Activated CD4-positive, alpha-beta T cell treated with anti-CD3 and anti-CD28 coated beads, Interleukin-2, amount 10 ng/mL, durations not matched to agents 24 days and 14 days (primary cell): ENCODE data around the gene PGAM5. TPM values are rescaled to one million over a fixed set of nuclear protein-coding genes. Genes with fewer than 3 reads are reported as not detected.
A peak's percentile ranks its signal among the peaks of the same experiment; 100 is the strongest.
"Not testable (repeated sequence)": the region's sequence is repeated elsewhere in the genome, so short reads cannot be mapped to it uniquely, and the experiment has no call there.

Experiments
- DNase-seq: peaks from one replicate; pipeline ENCODE4 v3.0.0; 2022
- H3K27ac Mint-ChIP-seq: one replicate; pipeline ENCODE4 v1.8.0; 2022; ENCODE audit warnings: mild to moderate bottlenecking, mixed read lengths
- H3K27me3 Mint-ChIP-seq: one replicate; pipeline ENCODE4 v1.8.0; 2022; ENCODE audit warnings: mixed read lengths
- H3K36me3 Mint-ChIP-seq: one replicate; pipeline ENCODE4 v1.8.0; 2022; ENCODE audit warnings: low read depth, mild to moderate bottlenecking, mixed read lengths
- H3K4me1 Mint-ChIP-seq: one replicate; pipeline ENCODE4 v1.8.0; 2021; ENCODE audit warnings: mixed read lengths
- H3K4me3 Mint-ChIP-seq: one replicate; pipeline ENCODE4 v1.8.0; 2022; ENCODE audit warnings: mild to moderate bottlenecking, moderate library complexity, mixed read lengths
- H3K9me3 Mint-ChIP-seq: one replicate; pipeline ENCODE4 v1.8.0; 2021; ENCODE audit warnings: mixed read lengths
- intact Hi-C: fragments of 100-400 bp; cut with micrococcal nuclease; formaldehyde crosslinking; loops from one replicate; pipeline ENCODE4 v1.15.1; 2023
- total RNA-seq: library from RNA; stranded (reverse); gene quantifications from 2 replicates; pipeline ENCODE4 v1.2.3, GENCODE V29; 2022

The PGAM5 gene
- total RNA-seq, 1 donor from 2014 or later = 110 TPM

DNA sequence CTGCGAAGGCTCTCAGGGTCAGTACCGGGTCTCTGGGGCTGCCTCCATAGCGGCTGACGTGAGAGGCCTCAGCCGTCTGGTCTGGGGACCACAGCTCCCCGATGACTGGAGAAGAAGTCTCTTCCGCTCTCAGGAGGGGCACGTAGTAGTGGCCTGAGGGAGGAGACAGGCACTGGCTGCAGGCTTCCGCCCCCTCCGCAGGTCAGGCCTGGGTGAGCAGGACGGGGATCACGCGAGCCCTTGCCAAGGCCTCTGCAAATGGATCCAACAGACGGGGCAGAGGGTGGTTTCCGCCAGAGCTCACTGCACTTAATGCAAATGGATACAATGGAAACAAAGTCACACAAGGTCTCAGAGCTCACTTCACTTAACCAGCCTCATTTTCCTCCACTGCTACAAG, 26.3 kb downstream of the PGAM5 start:
- intact Hi-C loops = no loop called here
- Mint-ChIP-seq H3K36me3 (peaks cover 82% of the 10 kb centered on the region), H3K27ac (no peak overlapping the region), H3K27me3 (no peaks in the 10 kb centered on the region), H3K4me1 (no peaks in the 10 kb centered on the region), H3K4me3 (no peak overlapping the region), H3K9me3 (no peaks in the 10 kb centered on the region)
- DNase-seq = no peak

DNA sequence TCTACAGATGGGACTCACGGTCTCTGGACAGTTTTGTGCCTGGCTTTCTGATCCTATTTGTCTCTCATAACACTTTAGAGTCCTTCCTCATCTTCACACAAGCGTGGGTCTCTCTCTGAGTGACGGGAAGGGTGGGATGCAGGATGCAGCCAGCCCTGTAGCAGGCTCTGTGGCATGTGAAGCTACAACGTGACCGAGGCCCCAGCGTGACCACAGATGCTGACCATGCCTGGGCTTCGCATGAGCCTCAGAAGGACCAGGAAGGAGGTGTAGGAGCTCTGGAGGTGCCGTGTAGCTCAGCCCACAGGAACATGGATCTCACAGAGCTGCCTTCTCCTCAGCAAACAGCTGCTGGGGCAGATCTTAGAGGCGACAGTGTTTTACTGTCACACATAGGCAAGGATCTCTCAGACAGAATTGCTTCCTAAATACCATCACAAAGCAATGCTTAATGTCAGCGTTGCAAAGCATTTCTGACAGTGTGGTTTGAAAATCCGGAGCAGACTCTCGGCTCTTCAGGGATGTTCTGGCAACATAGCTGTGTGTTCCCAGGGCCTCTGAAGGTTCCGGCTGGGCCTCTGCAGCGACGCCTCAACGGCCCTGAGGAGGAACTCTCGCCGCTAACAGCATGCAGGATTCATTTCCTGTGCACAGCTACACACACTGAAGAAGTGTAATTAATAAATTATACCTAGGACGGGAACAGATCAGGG, 29.1 kb downstream of the PGAM5 start:
- H3K27ac Mint-ChIP-seq = no peak overlapping the region
- peaks cover 8% of the 10 kb centered on the region for H3K4me1 Mint-ChIP-seq
- H3K27me3 Mint-ChIP-seq = no peaks in the 10 kb centered on the region
- peaks cover 7% of the 10 kb centered on the region for H3K9me3 Mint-ChIP-seq
- no peak for DNase-seq
- intact Hi-C loops = no loop called here
- H3K4me3 Mint-ChIP-seq = no peak overlapping the region
- H3K36me3 Mint-ChIP-seq = peaks cover 82% of the 10 kb centered on the region

DNA sequence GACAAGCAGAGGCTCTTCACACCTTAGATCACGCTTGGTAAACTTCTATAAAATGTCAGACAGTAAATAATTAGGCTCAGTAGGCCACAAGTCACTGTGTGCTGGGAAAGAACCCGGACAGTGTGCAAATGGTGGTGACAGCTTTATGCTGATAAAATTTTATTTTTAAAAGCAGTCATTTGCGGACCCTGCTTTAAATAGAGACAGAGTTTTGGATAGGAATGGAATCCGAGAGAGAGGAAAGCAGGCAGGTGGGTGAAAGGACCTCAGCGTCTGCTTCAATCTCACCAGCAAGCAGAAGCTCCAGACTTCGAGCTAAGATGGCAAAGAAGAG, 29.6 kb downstream of the PGAM5 start:
- intact Hi-C loops = no loop called here
- peaks cover 8% of the 10 kb centered on the region for H3K4me1 Mint-ChIP-seq
- DNase-seq = no peak
- H3K9me3 Mint-ChIP-seq = peaks cover 7% of the 10 kb centered on the region
- H3K27ac Mint-ChIP-seq = no peak overlapping the region
- H3K4me3 Mint-ChIP-seq = no peak overlapping the region
- no peaks in the 10 kb centered on the region for H3K27me3 Mint-ChIP-seq
- peaks cover 82% of the 10 kb centered on the region for H3K36me3 Mint-ChIP-seq

DNA sequence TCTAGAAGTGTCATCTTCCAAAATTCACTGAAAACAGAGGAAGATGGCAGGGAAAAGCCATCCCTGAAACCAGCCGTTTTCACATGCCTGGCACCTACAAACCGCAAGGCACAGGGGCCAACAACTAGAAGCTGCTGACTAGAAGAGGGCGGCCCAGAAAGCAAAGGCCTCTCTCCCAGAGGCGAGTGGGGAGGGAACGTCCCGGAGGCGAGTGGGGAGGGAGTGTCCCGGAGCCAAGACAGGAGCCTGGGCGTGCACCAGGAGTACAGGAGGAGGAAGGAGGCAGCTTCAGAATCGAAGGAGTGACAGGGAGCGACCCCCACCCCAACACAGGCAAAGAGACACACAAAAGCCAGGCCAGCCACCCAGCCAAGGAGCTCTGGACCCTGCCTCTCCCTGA, 30.0 kb downstream of the PGAM5 start:
- Mint-ChIP-seq H3K36me3 (peaks cover 82% of the 10 kb centered on the region), H3K4me1 (peaks cover 8% of the 10 kb centered on the region), H3K9me3 (peaks cover 7% of the 10 kb centered on the region), H3K4me3 (no peak overlapping the region), H3K27ac (no peak overlapping the region), H3K27me3 (no peaks in the 10 kb centered on the region)
- intact Hi-C loops = no loop called here
- DNase-seq = no peak

DNA sequence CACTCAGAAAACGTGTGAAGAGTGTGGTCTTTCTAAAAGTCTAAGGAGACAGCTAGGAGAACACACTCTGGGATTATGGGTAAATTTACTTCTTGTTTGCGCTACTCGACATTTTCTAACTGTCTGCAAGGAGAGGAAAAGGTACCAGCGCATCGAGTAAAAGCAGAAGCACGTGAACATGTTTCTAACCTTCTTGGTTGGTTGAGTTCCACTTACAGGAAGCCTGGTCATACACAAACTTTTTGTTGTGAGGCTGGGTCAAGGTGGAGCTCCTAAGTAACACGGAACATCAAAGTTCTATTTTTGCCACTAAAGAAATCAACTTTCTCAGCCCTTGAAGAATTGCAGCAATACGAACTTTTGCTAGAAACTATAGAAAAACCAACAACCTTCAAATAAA, 31.0 kb downstream of the PGAM5 start:
- Mint-ChIP-seq H3K27ac (no peak overlapping the region), H3K4me1 (peaks cover 8% of the 10 kb centered on the region), H3K9me3 (peaks cover 7% of the 10 kb centered on the region), H3K27me3 (no peaks in the 10 kb centered on the region), H3K4me3 (no peak overlapping the region), H3K36me3 (peaks cover 81% of the 10 kb centered on the region)
- DNase-seq = no peak
- intact Hi-C loops = no loop called here

DNA sequence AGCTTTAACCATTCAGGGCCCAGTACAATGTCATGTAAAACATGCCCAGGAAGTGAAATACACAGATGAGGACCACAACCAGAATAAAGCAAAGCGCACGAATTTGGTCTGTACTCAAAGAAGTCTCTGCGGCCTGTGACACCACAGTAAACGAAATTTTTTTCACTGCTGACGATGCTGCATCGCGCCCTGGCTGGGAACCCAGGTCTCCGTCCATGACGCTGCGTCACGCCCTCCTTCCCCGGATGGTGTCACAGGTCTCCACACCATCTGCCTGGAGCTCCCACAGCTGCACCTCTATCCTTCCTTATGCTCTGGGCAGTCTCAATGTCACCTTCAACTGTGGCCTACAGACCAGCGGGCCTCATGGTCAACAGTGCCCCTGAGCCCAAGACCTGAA, 33.2 kb downstream of the PGAM5 start:
- intact Hi-C loops = no loop called here
- no peak overlapping the region for H3K4me3 Mint-ChIP-seq
- DNase-seq = no peak
- H3K9me3 Mint-ChIP-seq = peaks cover 7% of the 10 kb centered on the region
- H3K27me3 Mint-ChIP-seq = no peaks in the 10 kb centered on the region
- peaks cover 86% of the 10 kb centered on the region for H3K36me3 Mint-ChIP-seq
- H3K27ac Mint-ChIP-seq = no peak overlapping the region
- peaks cover 8% of the 10 kb centered on the region for H3K4me1 Mint-ChIP-seq

DNA sequence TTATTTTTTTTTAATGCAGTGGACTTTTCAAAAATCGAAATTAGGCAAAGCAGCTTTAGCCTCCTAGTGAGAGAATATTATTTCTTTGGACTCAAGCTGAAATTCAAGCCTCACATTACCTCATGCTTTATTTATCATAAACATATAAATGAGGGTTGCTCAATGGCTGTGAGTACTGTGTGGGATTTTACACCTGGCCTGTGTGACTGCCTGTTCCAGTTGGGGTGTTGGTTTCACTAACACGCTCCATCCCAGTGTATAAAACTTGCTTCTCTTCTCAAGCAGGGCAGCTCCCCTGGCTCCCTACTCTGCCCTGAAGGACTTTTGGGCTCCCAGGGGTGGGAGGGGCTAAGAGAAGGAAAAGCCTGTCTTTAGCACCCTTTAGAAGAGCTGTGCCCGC, 36.0 kb downstream of the PGAM5 start:
- H3K9me3 Mint-ChIP-seq = peaks cover 7% of the 10 kb centered on the region
- intact Hi-C loops = no loop called here
- H3K27ac Mint-ChIP-seq = no peak overlapping the region
- peaks cover 8% of the 10 kb centered on the region for H3K4me1 Mint-ChIP-seq
- no peak overlapping the region for H3K4me3 Mint-ChIP-seq
- DNase-seq = no peak
- H3K27me3 Mint-ChIP-seq = no peaks in the 10 kb centered on the region
- H3K36me3 Mint-ChIP-seq = peaks cover 78% of the 10 kb centered on the region

DNA sequence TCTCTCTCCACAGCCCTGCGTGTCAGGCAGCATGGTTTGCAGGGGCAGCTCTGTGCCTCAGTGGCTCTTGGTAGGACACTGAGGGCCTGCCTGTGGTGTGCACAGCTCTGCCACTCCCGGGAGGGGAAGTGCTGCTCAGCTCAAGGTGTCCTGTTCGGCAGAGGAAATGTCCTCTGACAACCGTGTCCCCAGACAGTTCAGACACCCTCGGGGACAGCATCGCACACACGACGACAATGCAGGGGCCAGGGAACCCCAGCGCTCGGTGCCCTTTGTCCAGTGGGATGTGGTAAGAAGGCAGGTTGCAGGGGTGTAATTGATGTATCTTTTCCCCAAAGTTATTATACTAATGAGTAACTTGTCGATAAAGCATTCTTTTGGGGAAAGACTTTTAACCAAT, 36.8 kb downstream of the PGAM5 start:
- intact Hi-C loops = no loop called here
- H3K27me3 Mint-ChIP-seq = no peaks in the 10 kb centered on the region
- H3K9me3 Mint-ChIP-seq = peaks cover 7% of the 10 kb centered on the region
- peaks cover 8% of the 10 kb centered on the region for H3K4me1 Mint-ChIP-seq
- no peak overlapping the region for H3K4me3 Mint-ChIP-seq
- peak overlapping the region; percentile 56 for H3K27ac Mint-ChIP-seq
- DNase-seq = no peak
- H3K36me3 Mint-ChIP-seq = peaks cover 74% of the 10 kb centered on the region

DNA sequence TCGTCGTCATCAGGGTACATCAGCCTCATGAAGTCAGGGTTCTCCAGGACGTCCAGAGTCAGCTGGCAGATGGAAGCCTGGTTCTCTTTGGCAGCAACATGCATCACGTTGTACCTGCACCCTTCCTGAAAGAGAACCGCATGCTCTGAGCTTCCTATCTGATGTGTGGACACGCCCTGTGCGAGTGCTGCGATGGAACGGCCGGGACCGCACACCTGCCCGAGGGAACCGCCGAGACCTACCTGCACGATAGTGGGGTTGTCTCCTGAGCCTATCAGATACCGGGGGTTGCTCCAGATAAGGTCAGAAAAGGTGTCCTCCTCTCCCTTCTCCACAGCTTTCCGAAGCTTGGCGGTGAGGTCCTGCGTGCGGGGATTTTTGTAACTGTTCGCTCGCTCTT, 37.3 kb downstream of the PGAM5 start:
- Mint-ChIP-seq H3K36me3 (peaks cover 69% of the 10 kb centered on the region), H3K4me3 (no peak overlapping the region), H3K9me3 (peaks cover 2% of the 10 kb centered on the region)

DNA sequence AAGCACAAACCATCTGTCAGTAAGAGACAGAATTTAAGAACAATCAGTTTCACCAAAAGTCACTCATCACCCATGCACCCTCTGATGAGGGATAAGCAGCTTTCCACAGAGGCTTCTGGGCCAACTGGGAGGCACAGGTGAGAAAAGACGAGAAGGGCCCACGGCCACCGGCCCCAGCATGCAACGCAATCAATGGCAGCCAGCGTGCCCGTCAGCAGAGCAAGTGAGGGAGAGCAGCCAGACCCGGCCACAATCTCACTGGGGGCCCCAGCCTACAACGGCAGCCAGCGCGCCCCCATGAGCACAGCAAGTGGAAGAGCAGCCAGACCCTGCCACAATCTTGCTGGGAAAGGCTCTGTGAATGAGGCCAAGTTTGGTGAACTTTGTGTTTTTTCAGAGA, 37.7 kb downstream of the PGAM5 start:
- Mint-ChIP-seq H3K27ac (no peak overlapping the region), H3K36me3 (peaks cover 68% of the 10 kb centered on the region), H3K9me3 (no peaks in the 10 kb centered on the region), H3K4me3 (no peak overlapping the region), H3K27me3 (no peaks in the 10 kb centered on the region), H3K4me1 (peaks cover 5% of the 10 kb centered on the region)
- DNase-seq = no peak
- intact Hi-C loops = no loop called here

More for the DNA sequence above, 37.3 kb downstream of the PGAM5 start:
- peaks cover 5% of the 10 kb centered on the region for H3K4me1 Mint-ChIP-seq
- no peak for DNase-seq
- H3K27me3 Mint-ChIP-seq = no peaks in the 10 kb centered on the region
- H3K27ac Mint-ChIP-seq = no peak overlapping the region
- intact Hi-C loops = no loop called here

DNA sequence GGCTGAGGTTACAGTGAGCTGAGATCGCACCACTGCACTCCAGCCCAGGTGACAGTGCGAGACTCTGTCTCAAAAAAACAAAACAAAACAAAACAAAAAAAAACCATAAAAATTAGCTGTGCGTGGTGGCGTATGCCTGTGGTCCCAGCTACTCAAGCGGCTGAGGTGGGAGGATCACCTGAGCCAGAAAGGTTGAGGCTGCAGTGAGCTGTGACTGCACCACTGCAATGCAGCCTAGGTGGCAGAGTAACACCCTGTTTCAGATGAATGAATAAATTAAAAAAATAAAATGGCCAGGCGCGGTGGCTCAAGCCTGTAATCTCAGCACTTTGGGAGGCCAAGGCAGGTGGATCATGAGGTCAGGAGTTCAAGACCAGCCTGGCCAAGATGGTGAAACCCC, 43.0 kb downstream of the PGAM5 start:
- intact Hi-C loops, H3K9me3 Mint-ChIP-seq, H3K4me1 Mint-ChIP-seq, H3K4me3 Mint-ChIP-seq, H3K27ac Mint-ChIP-seq, H3K27me3 Mint-ChIP-seq, DNase-seq: not testable (repeated sequence)
- H3K36me3 Mint-ChIP-seq = peaks cover 51% of the 10 kb centered on the region

DNA sequence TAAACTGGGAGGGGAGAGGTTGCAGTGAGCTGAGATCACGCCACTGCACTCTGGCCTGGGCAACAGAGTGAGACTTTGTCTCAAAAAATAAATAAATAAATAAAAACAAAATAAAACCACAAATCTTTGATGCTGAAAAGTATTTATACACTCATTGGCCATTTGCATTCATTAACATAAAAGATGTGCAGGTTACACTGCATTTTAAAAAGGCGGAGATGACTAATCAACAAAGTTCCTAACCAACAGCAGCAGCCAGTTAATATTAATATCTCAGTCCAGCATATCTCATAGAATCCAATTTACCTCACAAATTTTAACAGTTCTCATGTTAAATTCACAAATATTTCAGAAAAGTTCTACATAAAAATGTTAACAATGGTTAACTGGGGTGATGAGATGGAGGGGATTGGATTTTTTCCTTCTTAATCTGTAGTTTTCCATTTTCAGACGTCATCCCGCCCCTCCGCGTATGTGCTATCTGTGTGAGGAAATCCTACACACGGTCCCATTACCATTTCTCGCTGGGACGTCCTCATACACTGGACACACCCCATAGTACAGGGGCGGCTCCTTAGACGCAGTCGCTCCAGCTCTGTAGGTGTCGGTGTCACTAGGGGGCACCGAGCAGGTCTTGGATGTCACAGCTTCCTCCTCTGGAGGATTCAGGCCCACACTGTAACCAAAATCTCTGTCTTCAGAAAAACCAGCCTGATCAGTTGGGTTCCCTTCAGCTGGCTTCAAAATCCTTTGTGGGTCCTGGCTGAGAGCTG, 43.7 kb downstream of the PGAM5 start:
- Mint-ChIP-seq H3K9me3 (no peaks in the 10 kb centered on the region), H3K36me3 (peaks cover 49% of the 10 kb centered on the region), H3K27ac (no peak overlapping the region), H3K4me3 (no peak overlapping the region), H3K4me1 (peaks cover 6% of the 10 kb centered on the region), H3K27me3 (no peaks in the 10 kb centered on the region)
- DNase-seq = no peak
- intact Hi-C loops = no loop called here

DNA sequence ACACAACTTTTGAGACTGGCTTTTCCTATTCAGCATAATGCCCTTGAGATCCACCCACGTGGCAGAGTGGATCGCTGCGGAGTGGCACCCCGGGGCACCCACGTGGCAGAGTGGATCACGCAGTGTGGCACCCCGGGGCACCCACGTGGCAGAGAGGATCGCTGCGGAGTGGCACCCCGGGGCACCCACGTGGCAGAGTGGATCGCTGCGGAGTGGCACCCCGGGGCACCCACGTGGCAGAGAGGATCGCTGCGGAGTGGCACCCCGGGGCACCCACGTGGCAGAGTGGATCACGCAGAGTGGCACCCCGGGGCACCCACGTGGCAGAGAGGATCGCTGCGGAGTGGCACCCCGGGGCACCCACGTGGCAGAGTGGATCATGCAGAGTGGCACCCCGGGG, 48.2 kb downstream of the PGAM5 start:
- intact Hi-C loops, H3K4me3 Mint-ChIP-seq, H3K27ac Mint-ChIP-seq, H3K9me3 Mint-ChIP-seq, DNase-seq, H3K27me3 Mint-ChIP-seq: not testable (repeated sequence)
- Mint-ChIP-seq H3K36me3 (peaks cover 42% of the 10 kb centered on the region), H3K4me1 (peaks cover 18% of the 10 kb centered on the region)

DNA sequence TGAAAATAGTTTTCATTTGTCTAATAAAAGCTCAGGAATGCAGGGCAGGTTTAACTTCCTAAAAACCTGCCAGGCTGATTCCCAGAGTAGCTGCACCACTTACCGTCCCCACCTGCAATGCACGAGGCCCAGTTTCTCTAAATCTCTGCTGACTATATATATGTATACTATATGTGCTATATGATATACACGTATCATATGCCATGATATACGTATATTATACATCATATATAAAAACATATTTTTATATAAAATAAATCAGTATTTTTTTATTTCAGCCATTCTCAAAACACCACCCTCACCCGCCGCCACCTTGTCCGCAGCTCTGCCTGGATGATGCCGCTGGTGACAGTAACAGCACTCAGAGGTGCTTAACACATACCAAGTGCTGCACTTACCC, 48.7 kb downstream of the PGAM5 start:
- peaks cover 18% of the 10 kb centered on the region for H3K4me1 Mint-ChIP-seq
- H3K36me3 Mint-ChIP-seq = peaks cover 39% of the 10 kb centered on the region
- intact Hi-C loops = no loop called here
- DNase-seq = no peak
- peak overlapping the region; percentile 15 for H3K27ac Mint-ChIP-seq
- no peaks in the 10 kb centered on the region for H3K9me3 Mint-ChIP-seq
- H3K27me3 Mint-ChIP-seq = no peaks in the 10 kb centered on the region
- H3K4me3 Mint-ChIP-seq = peak overlapping the region; percentile 89
